MV-4-11 (cell line): ENCODE measurements around the gene ARID3A.

Experiments
- DNase-seq: peaks from one replicate; lab custom pipeline; 2025; lab: John Stamatoyannopoulos, UW

ARID3A gene

DNA sequence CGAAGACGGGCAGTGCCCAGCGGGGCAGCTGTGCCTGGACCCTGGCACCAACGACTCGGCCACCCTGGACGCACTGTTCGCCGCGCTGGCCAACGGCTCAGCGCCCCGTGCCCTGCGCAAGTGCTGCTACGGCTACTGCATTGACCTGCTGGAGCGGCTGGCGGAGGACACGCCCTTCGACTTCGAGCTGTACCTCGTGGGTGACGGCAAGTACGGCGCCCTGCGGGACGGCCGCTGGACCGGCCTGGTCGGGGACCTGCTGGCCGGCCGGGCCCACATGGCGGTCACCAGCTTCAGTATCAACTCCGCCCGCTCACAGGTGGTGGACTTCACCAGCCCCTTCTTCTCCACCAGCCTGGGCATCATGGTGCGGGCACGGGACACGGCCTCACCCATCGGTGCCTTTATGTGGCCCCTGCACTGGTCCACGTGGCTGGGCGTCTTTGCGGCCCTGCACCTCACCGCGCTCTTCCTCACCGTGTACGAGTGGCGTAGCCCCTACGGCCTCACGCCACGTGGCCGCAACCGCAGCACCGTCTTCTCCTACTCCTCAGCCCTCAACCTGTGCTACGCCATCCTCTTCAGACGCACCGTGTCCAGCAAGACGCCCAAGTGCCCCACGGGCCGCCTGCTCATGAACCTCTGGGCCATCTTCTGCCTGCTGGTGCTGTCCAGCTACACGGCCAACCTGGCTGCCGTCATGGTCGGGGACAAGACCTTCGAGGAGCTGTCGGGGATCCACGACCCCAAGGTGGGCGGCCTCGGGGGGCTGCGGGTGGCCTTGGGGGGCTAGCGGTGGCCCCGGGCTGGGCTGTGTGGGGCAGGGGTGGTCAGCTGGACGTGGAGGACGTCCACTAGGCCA is 79.2 kb downstream of the ARID3A start:
- no peak for DNase-seq

DNA sequence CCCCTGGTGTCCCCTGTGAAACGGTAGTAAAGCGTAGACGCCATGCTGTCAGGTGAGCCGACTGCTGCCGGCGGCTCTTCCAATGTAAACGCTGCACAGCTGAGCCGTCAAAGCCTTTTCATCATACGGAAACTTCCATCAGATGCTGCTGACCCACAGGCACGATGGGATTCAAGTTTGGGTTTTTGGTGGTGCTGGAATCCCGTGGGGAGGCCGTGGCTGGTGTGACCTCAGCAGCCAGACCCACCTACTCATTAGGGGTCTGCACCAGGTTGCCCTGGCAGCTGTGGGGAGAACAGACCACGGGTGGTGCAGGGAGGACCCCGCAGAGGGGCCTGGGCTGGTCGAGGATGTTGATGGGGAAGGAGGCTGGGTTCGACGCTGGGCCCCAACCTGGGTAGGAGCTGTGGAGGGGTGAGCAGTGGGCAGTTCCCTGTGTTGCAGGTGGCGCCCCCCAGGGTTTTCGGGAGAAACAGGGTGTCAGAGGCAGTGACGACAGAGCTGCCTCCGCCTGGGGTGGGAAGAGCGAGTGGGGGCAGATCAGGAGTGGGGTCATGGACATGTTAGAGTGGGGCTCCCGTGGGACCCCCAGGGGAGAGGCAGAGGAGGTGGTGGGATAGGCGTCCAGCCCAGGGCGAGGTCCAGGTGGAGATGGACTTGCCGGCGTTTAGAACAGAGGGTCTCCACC is 81.0 kb downstream of the ARID3A start:
- no peak for DNase-seq

DNA sequence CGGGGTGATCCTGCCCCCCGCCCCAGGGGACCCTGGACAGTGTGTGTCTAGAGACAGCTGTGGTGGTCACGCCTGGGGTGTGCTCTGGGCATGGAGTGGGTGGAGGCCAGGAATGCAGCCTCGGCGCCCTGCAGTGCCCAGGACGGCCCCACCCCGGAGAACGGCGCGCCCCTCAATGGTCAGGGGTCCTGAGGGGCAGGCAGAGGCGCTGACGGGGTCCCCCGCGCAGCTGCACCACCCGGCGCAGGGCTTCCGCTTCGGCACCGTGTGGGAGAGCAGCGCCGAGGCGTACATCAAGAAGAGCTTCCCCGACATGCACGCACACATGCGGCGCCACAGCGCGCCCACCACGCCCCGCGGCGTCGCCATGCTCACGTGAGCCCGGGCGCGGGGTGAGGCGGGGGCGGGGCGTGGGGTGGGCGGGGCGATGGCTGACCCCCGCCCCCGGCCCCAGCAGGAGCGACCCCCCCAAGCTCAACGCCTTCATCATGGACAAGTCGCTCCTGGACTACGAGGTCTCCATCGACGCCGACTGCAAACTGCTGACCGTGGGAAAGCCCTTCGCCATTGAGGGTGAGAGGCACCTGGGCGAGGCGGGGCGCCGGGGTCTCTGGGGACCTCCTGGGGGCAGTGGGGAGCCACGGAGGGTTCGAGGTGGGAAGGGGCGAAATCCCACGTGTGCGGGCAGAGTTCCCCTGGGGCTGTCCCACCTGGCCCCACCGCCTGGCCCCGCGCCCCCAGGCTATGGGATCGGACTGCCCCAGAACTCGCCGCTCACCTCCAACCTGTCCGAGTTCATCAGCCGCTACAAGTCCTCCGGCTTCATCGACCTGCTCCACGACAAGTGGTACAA is 81.8 kb downstream of the ARID3A start:
- no peak for DNase-seq

DNA sequence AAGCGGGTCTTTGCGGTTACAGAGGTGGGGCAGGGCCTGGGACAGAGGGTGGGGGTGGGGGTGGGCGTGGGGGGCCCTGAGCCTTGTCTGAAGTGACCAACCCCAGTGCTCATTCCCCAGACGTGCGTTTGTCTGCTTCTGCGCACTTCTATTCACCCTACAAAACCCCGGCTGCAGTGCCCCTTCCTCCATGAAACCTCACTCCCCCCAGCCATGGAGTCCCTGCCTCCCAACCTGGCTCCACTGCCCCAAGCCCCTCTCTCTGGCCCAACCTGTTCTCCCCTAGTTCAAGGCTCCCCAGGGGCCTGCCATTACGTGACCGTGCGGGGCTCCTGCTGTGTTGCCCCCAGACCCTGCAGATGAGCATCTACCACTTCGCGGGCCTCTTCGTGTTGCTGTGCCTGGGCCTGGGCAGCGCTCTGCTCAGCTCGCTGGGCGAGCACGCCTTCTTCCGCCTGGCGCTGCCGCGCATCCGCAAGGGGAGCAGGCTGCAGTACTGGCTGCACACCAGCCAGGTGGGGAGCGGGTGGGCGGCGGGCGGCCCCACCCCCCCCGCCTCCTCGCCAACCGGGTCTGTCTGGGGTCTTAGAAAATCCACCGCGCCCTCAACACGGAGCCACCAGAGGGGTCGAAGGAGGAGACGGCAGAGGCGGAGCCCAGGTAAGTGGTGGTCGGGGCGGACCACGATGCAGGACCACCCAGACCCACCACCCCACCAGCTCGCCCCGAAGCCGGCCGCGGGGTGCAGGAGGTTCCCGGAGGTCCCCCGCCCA is 82.6 kb downstream of the ARID3A start:
- DNase-seq = no peak

DNA sequence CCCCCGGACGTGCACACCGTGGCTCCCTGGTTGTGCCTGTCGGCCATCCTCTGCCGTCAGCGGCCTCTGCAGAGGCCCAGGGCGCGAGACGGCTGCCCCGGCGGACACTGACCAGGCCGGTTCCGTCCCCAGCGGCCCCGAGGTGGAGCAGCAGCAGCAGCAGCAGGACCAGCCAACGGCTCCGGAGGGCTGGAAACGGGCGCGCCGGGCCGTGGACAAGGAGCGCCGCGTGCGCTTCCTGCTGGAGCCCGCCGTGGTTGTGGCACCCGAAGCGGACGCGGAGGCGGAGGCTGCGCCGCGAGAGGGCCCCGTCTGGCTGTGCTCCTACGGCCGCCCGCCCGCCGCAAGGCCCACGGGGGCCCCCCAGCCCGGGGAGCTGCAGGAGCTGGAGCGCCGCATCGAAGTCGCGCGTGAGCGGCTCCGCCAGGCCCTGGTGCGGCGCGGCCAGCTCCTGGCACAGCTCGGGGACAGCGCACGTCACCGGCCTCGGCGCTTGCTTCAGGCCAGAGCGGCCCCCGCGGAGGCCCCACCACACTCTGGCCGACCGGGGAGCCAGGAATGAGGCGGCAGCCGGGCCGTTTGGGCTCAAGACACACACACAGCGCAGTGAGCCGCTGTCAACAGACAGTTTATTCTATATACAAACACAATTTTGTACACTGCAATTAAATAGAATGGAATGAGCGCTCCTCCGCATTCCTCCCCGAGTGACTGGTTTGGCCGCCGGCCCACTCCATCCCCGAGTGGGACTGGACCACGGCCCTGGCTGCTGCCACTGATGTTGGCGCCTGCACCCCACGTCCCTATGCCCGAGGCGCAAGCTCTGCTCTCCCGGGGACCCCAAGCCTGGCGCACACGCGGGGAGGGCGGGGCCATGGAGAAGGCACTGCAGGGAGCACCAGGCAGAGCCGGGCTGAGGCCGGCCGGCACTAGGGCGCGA is 83.5 kb downstream of the ARID3A start:
- no peak for DNase-seq

DNA sequence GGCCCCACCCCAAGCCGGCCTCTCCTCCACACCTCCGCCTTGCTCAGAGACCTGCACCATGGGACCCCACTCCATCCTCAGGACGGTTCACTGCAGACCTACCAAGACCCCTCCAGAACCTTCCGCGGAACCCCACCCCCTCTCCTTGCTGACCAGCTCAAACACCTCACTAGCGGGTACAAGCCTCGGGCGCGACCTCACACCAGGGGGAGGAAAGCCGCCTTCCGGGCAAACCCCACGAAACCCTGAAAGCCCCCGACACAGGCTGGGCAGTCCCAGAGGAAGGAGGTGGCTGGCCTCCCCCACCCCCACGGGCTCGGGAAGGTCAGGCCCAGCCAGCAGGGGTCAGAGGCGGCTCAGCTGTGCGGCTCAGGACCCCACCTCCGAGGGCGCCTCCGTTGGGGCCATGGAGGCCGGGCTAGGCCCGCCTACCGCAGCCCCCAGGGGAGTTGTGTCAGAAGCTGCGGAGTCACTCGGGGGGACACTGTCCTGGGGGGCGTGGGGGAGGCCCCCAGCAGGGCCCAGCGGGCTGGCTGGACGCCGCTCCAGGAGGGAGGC is 84.2 kb downstream of the ARID3A start:
- DNase-seq = no peak

DNA sequence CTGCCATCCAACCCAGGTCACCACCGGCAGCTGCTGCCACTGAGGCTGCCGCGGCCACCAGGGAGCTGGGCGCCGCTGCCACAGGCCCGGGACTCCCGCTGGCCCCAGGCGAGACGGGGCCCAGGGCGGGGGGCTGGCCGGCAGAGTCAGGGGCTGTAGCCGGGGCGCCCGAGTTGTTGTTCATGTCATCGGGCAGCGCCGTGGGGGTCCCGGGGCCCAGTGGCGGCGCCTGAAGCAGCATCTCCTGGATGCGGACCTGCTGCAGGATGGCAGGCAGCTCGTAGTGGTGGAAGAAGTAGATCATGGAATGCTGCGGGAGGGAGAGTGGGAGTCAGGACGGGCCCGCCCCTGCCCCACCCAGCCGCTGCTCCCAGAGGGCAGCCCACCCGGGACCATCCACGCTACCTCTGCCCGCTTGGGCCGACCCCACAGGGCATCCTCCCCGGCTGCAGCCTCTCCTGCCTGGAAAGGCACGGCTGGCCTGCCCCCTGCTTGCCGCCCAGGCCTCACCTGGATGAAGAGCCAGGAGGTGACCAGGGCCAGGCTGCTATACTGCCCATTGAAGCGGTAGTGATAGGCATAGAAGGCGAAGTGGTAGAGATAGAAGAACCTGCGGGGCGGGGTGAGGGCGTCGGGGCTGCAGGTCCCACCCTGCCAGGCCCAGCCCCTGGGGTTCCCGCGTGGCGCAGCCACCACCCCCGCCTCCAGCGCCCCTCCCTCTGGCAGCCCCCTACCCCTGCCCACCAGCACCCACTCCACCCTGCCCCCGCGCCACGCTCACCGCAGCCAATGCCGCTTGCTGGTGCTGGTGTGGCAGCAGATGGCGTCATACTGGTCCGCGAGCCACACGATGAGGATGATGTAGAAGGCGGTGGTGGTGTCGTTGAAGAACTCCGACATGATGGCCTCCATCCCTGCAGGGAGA is 85.0 kb downstream of the ARID3A start:
- no peak for DNase-seq

DNA sequence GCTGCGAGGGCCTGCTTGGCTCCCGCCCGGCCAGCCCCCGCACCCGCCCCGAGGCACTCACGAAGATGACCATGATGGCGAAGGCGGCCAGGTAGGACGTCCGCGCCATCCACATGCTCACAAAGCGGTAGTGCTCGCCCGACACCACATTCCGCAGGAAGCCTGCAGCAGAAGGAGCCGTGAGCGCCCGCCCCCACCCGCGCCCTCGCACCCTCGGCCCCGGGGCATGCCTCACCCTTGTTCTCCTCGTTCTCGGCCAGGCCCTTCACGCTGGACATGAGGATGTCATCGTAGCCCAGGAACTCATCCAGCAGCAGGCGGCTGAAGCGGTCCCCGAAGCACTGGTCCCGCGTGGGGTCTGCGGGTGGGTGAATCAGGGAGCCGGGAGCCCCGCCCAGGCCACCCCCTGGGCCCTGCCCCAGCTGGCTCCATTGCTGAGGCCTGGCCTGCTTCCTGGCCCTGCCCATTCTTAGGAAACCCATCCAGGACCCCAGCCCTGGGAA is 86.0 kb downstream of the ARID3A start:
- no peak for DNase-seq

DNA sequence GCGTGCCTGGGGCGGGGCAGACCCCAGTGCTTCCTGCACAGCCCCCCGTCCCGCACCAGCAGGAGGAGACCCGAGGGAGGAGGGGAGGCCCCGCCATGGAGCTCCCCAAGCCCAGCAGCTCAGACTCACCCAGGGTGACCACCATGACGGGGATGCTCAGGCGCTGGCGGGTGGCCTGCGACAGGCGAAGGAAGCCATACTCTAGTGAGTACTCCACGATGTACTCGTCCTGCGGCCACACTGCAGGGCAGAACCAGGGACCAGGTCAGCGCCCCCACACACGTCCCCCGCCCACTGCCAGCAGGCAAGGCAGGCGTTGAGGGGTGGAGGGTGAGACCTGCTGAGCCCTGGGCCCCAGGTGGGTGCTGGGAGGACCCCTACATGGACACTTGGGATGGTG is 86.5 kb downstream of the ARID3A start:
- DNase-seq = no peak

DNA sequence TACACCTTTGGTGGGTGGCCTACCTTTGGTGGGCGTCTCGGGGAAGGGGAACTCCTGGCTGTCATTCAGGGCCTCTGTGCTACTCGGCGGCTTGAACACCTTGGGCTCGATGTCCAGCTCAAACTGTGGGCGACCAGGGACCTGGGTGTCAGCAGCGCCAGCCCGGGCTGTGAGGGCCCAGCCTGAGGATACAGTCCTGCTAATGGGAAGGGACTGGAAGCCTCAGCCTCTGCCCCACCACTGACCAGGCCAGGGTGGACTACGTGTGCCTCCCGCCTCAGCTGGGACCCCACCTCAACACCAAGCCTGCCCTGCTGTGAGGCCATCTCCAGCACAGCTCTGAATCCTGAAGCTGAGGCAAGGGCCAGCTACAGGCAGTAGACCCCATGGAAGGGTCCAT is 87.4 kb downstream of the ARID3A start:
- no peak for DNase-seq

DNA sequence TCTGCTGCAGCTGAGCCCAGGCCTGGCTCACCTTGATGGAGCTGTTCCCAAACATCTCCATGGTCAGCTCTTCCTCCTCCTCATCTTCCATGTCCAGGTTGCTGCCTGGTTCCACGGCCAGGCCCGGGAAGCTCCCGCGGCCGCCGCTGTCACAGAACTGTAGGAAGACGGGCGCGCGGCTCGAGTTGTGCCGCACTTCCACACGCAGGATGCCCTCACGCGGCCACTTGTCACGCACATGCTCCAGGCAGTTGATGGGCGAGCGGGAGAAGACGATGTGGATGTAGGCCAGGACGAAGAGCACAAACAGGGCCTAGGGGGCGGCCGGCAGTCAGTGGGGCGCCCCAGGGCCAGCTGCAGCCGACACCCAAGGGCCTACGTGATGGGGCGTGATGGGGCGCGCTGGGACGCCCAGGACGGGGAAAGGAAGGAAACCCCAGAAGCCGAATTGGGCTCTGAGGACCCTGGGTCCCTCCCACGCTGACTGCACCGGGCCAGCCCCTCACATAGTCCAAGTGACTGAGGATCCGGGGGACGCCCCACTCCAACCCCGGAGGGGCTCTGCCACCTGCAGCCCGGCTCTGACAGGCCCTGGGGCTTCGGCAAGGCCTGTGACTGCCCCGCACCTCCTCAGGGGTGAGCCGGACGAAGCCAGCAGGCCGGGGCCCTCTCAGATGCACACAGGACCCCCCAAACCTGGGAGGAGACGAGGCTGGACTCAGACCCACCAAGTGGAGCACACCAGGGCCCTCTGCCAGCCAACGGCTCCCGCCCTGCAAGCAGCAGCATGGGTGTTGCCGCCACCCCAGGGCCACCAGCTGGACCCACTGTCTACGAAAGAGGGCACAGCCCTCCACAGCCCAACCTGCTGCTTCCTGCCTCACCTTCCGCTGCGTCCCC is 88.6 kb downstream of the ARID3A start:
- DNase-seq = no peak

DNA sequence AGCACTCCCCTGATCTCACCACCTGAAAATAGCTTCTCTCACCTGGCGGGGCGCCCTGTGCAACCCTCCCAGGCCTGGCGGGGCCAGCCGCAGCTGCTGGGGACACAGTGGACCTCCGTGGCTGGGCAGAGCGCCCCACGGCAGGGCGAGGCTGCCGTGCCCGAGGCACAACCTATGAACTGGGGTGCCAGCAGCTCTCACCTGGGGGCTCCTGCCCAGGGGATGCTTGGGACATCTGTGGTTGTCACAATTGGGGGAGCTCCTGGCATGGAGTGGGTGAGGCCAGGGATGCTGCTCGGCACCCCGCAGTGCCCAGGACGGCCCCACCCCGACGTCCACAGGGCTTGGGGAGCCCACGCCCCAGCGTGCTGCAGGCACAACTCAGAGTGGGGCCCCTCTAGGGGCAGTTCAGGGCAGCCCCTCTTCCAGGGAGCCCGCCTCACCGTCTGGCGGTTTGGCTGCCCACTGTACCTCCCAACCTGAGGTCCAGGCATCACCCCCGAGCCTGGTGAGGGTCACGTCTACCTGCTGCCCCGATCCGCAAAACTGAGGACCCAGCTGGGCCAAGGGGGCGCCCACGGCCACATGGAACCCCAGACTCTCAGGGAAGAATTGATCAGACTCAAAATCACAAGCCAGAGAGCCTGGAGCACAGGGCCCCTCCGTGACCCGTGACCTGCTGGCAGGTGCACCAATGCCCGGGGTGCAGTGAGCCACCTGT is 89.4 kb downstream of the ARID3A start:
- no peak for DNase-seq

DNA sequence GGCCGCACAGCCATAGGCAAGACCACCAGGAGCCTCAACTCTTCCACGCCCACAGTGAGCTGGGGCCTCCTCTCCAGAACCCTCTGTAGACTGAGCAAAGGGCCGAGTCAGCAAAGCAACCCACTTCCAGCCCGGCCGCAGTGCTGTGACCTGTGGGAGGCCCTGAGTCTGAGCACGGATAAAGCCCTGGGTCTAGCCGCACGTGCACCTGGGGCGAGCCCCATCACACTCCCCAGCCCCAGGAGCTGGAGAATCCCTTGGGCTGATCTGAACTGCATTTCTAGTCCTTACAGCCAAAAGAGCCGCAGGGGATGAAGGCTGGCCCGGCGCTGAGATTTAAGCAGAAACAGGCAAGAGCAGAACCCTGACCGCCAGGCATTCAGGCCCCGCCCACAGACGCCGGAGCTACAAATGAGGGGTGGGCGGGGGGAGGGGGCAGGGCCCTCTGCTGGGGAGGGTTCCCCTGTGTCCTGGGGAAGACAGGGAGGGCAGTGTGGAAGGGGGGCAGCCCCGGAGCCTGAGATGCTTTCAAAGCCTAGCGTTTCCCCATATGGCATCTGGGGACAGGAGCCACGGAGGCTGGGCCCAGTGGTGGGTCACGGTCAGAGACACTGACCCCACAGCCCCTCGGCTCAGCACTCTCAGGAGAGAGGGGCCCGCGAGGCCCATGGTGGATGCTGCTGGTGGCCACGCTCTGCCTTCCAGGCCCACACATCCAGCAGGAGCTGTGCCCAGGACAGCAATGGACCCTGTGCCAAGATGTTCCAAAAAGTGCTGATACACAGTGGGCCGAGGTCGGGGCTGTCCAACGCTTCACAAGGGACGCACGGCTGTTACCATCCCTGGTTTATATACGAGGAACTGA is 90.2 kb downstream of the ARID3A start:
- DNase-seq = no peak

DNA sequence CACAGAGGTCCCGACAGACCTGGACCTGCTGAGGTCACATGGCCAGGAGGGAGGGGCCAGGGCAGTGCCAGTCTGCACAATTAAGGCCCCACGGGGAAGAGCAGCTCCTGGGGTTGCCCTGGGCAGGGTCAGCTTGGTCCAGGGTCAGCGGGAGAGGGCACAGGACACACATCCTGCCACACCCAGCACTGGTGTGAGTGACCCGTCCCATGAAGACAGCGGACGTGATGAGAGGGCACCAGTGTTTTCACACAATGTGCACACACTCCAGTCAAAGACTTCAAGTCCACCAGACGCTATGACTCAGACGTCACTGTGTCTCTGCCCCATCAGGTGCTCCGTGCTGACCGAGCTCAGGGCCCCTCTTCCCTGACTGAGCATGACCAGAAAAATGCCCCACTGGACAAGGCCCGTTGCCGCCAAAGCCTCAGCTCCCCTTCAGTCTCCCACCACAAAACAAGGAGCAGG is 90.8 kb downstream of the ARID3A start:
- DNase-seq = no peak

DNA sequence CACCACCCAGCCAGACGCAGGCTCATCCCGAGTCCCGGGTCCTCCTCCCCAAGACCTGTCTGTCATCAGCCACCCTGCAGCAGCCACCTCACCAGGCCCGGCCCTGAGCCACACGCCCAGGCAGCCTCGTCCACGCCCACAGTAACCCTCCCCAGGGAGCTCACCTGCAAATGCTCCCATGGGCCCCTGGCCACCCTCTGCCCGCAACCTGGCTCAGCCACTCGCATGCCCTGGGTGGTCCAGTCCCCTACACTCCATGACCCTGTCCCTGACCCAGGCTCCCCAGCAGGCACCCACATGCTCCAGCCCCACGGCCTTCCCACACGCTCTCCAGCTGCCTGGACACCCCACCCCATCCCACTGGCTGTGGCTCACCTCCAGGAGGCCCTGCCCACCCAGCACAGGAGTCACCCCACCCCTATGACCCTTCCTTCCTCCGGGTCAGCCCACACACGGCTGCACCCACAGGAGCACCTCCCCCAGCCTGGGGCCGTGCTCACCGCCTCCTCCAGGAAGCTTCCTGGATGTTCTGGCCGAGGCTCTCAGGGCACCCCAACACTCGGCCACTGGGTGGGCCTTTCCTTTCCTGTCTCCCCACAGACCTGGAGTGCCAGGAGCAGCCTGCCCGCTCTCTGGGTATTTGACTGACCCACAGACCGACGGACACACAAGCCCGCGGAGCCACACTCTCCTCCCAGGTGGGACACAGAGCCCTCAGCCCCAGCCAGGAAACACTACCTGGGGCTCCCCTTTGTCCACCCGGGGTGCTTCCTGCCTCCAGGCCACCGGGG is 91.5 kb downstream of the ARID3A start:
- DNase-seq = no peak
